GM21737 (cell line): ENCODE results near the gene ANGPTL2.
"Not testable (repeated sequence)": the region's sequence is repeated elsewhere in the genome, so short reads cannot be mapped to it uniquely, and the experiment has no call there.

Experiments used
- ATAC-seq: cut with Tn5 transposase; IDR thresholded peaks from one replicate; pipeline ENCODE4 v1.9.1; 2021; ENCODE audit warnings: mild to moderate bottlenecking, moderate library complexity; ENCODE audit not compliant: unreplicated experiment

Gene ANGPTL2

GRCh38 chr9:127122176-127123063 is at the start of gene ANGPTL2:
Gene ANGPTL2, minus strand, starts transcription at chr9:127122635. Its CDS starts 13,904 bp downstream, at chr9:127108731.
- peak; percentile 41 for ATAC-seq

- not testable (repeated sequence) for ATAC-seq
These were observed 48.9 kb upstream of the ANGPTL2 start for GRCh38 chr9:127171348-127171747.

GRCh38 chr9:127170652-127171051 is 48.2 kb upstream of the ANGPTL2 start:
- no peak for ATAC-seq

GRCh38 chr9:127170103-127170502 is 47.7 kb upstream of the ANGPTL2 start:
- ATAC-seq: no peak

- no peak for ATAC-seq
These were observed 47.1 kb upstream of the ANGPTL2 start for GRCh38 chr9:127169575-127169883.

GRCh38 chr9:127168756-127169574 is 46.5 kb upstream of the ANGPTL2 start:
- ATAC-seq: no peak

- no peak for ATAC-seq
These were observed 45.3 kb upstream of the ANGPTL2 start for GRCh38 chr9:127167560-127168326.

- peak; percentile 64 for ATAC-seq
These were observed 44.5 kb upstream of the ANGPTL2 start for GRCh38 chr9:127166651-127167524.

GRCh38 chr9:127166111-127166510 is 43.7 kb upstream of the ANGPTL2 start:
- ATAC-seq: peak; percentile 7

GRCh38 chr9:127165116-127165515 is 42.7 kb upstream of the ANGPTL2 start:
- no peak for ATAC-seq

- no peak for ATAC-seq
These were observed 41.0 kb upstream of the ANGPTL2 start for GRCh38 chr9:127163409-127163808.

GRCh38 chr9:127162864-127163365 is 40.5 kb upstream of the ANGPTL2 start:
- no peak for ATAC-seq

GRCh38 chr9:127162046-127162863 is 39.8 kb upstream of the ANGPTL2 start:
- ATAC-seq: no peak

GRCh38 chr9:127161081-127161624 is 38.7 kb upstream of the ANGPTL2 start:
- ATAC-seq: no peak

GRCh38 chr9:127159949-127160610 is 37.6 kb upstream of the ANGPTL2 start:
- no peak for ATAC-seq

- no peak for ATAC-seq
These were observed 36.9 kb upstream of the ANGPTL2 start for GRCh38 chr9:127159325-127159801.

- ATAC-seq: no peak
These were observed 36.4 kb upstream of the ANGPTL2 start for GRCh38 chr9:127158786-127159324.
